GM19043 (cell line): ENCODE results near the gene JPT2.
"Not testable (repeated sequence)": the region's sequence is repeated elsewhere in the genome, so short reads cannot be mapped to it uniquely, and the experiment has no call there.

Experiments used
- ATAC-seq: cut with Tn5 transposase; IDR thresholded peaks from one replicate; pipeline ENCODE4 v1.9.1; 2021; ENCODE audit warnings: low read depth; ENCODE audit not compliant: unreplicated experiment

Gene JPT2

DNA sequence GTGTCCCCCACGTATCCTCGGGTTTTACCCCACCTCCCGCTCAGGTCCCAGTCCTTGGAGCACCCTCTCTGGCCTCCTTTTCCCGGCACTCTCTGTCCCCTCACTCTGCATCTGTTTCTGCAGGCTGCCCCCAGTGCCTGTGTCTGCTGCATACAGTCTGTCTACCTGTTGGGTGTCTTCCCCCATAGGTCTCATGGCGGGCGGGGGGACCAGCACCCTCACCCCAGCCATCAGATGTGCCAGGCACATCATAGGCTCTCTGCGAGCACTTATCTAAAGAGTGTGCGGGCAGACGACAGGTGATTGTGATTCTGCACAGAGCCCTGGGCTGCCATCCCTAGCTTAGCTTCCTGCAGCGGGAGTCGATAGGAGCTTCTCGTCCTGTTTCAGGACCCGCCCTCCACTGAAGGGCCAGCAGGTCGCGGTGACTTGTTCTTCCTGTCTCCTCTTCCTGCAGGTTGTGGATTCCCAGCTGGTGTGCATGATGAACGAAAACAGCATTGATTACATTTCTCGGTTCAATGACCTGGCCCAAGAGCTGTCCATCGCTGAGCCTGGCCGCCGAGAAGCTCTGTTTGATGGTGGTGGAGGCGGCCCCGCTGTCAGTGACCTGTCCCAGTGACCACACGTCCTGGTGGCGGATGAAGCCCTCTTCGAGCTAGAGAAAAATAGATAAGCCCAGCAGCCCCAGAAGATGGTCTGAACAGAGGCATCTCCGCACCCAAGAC is 4.5 kb upstream of the JPT2 start:
- no peak for ATAC-seq

DNA sequence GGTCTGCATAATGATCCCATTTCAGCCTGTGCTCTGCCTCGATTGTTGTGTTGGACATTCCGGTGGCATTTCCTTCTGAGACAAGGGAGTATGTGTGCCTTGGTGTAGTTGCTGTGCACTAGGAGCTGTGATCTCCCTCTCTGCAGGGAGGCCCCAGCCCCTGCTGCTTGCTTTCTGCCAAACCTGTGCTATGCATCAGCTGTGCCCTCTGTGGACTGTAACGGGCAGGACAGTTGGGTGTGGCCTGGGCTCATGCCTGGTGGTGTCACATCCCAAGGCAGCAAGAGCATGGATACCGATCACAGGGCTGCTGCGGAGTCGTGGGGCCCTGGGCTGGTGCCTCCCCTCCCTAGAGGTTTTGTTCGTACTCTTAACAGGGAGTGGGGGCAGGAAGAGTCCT is 3.8 kb upstream of the JPT2 start:
- no peak for ATAC-seq

DNA sequence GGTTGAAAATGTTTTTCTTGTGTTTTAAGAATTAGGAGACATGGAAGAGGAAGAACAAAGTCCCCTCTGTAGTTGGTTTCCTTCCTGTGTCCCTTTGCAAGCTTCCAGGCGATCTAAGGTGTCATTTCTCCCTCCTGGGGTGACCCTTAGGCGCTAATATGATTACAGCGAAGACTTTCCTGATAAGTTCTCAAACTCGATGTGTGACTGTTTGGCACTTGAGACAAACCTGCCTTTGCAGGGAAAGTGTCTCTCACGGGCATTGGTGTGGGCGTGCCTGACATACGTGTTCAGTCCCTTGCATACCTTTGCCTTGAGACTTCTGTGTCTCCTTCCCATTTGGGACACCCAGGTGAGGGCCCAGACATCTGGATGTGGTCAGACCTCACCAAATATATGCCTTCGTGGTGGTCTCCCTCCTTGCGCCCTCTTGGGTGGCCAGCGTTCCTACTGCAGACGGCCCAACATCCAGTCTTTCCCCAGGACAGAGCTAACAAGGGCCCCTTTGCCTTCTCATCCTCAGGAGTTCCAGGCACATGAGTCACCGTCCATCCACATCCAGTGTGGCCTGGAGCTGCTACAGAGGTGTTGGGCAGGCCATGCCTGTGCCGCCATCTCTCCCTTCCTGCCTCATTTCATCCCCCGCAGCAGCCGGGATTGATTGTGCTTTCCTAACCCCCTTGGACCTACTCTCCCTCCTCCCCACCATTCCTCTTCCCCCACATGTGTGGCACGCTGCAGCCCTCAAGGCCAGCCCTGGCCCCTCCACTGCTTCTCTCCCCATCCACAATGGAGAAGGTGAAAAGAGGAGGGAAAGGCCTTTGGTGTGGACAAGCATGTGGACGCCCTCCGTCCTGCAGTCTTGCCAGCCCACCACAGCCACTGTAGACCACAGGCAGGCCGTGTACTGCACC is 3.1 kb upstream of the JPT2 start:
- ATAC-seq: no peak

DNA sequence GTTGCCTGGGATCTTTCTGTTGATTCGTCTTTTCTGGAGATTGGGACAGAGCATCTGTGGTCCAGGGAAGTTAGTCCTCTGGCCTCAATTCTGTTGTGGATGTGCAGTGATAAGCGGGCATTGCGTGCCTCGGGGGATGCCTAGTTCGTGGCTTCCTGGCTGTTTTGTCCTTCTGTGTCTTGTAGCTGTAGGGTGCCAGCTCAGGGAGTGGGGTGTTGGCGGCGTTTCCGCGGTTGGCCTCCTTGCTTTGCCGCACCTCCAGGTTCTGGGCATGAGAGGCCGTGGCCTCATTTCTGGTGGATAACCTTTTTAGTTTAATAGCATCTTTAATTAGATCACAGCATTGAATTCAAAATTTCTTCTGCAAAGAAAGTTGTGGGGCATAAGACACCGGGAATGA is 1.4 kb upstream of the JPT2 start:
- no peak for ATAC-seq

DNA sequence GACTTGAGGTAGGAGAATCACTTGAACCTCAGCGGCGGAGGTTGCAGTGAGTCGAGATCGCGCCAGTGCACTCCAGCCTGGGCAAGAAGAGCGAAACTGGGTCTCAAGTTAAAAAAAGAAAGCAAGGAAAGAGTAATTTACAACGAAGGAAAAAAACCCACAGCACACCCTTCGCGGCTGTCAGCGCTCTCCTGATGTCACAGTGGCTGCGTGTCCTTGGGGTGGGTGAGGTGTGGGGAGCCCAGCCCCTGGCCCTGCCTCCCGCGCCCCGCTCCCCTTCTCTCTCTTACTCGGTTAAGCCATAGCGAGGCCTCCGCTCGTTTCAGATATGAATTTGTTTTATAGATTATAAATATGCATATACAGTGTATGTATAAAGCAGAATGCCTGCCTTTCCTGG is 740 bp upstream of the JPT2 start:
- no peak for ATAC-seq

DNA sequence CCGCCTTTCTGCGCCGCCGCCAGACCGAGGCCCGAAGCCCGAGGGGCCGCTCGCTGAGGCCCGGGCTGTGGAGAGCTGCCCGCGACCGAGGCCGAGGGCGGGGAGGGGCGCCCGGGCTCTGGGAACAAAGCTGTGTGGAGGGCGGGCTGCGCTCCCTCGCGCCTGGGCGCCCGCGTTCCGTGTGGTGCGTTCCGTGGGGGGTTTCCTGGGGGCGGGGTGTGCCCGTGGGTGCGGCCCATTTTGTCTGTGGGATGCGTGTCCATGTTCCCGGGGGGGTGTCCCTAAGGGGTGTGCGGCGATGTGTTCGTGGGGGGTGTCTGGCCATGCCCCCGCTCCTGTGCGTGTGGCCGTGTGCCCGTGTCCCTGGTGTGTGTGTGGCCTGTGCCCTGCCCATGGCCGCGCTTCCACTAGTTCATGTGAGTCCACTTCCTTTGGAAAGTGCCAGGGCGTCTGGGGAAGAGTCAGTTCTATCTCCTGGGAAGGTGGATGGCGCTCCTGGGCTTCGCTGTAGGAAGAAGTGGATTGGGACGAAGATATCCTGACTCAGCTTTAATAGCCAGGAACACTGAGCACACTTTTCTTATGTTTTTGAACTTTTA is 520 bp downstream of the JPT2 start:
- no peak for ATAC-seq

DNA sequence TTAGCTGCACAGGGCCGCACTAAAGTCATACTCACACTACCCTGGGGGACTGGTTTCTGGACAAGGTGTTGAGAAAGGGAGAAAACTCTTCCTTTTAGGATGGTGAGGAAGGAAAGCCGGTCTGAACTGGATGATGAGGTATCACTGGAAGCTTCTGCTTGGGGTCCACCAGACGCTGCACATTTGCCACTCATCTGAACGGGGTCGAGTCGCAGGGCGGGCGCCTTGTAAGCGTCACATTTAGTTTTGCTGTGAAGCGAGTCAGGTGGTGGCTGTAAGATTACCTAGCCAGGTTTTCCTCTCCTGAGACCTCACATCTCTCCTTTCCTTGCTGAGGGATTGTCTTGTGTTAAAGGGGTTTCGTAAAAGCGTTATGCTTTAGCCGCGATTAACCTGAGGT is 2.3 kb downstream of the JPT2 start:
- ATAC-seq: no peak

DNA sequence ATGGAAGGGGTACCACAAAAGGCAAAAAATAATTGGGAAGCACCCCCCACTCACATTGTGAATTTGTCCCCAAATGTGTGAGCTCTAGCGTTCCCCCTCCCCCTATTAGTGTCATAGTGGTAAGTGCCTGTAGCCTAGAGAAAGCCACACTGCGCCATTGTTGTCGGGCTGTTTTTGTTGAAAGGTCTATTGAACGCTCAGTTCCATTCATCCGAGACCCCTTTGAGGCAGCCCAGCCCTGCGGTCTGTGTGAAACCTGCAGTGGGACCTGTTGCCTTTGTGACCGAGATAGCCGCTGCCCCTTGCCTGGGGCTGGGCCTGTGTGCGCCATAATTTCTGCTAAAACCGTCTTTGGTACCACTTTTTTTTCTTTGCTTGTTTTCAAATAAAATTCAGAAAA is 3.0 kb downstream of the JPT2 start:
- ATAC-seq: no peak

DNA sequence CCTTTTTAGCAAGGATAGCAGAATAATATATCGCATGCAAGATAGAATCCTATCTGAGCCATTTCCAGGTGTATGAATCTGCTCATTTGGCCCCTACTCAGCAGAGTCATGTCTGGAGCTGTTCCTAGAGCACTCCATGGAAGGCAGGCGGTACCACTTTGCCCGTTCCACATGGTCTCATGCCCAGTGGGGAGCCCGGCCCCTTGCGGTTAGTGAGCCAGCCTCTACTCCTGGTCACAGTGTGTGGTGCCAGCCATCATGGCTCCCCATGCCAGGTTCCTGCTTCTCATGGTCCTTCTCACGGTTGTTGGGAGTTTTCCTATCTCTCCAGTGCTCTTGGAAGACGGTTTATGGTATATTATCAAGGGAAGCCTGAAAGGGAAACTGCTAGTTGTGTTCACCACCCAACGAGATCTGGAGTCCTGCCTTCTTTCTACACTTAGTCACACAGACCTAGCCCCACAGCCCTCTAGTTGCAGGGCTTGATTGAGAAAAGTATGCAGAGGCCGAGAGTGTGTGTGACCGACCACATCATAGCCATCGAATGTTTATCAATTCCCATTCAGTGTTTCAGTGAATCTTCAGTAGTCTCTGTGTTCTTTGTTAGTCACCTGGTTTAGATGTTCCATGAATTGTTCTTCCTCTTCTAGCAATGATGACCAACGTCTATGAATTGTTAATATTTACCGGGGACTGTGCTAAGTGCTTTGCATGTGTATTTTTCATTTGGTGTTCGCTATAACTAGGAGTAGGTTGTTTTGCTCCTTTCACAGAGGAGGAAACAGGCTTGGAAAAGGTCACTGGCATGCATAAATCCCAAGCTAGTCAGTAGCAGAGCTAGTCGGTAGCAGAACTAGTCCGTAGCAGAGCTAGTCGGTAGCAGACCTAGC is 9.6 kb downstream of the JPT2 start:
- no peak for ATAC-seq

DNA sequence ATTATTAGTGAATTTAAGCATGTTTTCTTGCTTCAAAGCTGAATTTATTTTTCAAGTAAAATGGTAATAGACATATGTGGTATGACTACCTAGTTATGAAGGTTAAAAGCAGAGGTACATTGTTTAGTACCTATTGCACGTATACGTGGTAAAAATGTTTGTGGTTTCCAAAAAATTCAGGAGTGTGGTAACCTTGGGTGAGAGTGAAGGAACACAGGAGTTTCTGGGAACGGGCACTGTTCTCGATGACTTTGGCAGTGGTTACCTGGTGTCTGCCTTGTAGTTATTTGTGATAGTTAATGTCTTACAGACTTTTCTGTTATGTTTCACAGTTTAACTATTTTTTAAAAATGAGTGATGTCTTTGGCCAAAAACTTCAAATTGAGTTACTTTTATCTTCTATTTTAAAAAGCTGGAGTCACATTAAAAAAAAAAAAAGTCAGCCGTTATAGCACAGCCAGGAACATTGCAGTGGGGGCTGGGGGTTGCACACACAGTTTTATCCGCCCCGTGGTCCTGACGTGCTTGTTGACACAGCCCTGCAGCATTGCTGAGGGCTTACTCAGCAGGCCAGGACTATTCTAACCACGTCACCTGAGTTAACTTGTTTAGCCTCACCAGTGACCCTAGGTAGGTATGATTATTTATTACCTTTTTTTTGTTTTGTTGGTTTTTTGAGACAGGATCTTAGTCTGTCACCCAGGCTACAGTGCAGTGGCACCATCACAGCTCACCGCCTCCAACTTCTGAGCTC is 10.9 kb downstream of the JPT2 start:
- ATAC-seq: no peak

DNA sequence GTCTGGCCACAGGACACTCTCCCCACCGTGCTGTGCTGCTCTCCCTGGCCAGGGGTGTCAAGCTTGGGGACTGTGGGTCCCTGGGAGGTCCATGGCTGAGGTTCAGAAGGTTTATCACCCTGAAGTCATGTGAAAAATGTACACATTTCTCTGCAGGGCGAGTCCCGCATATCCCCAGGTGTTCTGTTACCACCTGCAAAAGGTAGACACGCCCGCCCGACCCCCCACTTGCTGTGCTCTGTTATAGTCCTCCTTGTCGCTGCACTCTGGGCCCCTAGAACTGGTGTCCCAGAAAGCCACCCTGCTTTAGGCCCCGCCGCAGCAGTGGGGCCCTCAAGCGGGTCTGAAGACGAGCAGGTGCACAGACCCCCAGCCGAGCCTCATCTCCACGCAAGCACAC is 11.8 kb downstream of the JPT2 start:
- ATAC-seq: no peak

DNA sequence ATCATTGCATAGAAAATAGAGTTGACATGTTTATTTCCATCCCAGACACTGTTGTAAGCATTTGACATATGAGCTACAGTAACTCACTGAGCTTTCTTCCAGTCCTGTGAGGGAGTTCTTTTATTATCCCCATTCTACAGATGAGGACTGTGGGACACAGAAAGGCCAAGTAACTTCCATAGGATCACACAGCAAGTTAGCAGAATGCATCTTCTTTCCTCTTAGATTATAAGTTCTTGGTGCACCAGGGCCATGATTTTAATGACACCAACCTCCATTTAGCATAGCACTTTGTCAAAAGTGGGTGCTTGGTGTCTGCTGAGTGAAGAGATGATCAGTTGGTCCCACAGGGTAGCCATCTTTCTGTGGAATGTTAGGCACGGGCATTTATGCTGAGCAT is 12.7 kb downstream of the JPT2 start:
- ATAC-seq: no peak

DNA sequence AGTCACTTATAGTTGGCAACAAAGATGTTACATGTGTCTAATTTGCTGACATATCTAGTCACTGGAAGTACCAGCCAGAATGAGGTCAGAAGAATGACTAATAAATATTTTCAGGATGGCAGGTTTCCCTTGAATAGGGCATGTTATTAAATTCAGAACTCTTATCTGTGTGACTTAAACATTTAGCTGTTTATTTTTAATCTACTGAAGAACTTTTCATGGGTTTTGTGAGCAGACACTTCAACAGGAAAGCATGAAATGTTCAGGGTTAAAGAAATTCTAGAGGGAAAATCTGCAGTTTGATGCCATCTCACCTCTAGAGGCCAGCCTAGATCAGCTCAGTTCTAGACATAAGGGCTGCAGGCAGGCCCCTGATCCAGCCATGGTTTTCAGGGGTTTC is 13.2 kb downstream of the JPT2 start:
- no peak for ATAC-seq

DNA sequence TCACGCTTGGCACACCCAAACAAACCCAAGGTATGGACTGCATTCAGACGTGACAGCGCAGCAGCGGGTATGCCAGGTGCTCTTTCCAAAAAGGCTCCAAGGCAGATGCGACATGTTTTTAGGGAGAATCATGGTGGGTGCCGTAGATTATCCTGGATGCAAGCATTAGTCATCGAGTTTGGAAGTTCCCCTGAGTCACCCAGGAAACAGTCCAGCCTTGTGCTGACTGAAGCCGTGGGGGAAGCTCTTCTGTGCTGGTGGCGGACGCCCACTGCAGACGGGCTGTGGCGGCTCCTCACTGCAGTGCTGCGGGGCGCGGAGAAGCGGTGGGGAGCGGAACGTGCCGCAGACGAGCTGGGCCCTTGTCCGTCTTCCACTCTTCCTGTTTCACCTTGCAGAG is 13.9 kb downstream of the JPT2 start:
- ATAC-seq: no peak

DNA sequence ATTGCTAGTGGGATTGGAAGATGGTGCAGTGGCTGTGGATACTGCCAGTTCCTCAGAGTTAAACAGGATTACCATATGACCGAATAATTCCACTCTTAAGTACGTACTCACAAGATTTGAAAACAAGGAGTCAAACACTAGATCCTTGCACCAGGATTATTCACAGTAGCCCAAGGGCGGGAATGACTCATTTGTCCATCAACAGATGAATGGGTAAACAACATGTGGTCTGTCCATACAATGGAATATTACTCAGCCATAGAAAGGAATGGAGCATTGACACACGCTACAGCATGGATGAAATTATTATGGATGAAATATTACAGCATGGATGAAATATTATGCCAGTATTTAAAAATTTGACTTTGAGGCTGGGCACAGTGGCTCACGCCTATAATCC is 18.8 kb downstream of the JPT2 start:
- ATAC-seq: no peak

DNA sequence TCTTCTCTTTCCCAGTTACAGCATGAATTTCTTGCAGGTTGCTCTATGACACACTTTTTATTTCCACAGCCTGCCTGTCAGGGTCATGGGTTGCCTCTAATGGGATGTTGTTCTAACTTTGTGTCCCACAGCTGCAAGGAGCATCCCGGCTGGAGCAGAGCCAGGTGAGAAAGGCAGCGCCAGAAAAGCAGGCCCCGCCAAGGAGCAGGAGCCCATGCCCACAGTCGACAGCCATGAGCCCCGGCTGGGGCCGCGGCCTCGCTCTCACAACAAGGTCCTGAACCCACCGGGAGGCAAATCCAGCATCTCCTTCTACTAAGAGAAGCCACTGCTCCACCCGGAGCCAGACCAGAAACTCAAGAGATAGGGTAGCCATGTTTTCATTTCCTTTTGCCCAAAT is 20.6 kb downstream of the JPT2 start:
- ATAC-seq: no peak

DNA sequence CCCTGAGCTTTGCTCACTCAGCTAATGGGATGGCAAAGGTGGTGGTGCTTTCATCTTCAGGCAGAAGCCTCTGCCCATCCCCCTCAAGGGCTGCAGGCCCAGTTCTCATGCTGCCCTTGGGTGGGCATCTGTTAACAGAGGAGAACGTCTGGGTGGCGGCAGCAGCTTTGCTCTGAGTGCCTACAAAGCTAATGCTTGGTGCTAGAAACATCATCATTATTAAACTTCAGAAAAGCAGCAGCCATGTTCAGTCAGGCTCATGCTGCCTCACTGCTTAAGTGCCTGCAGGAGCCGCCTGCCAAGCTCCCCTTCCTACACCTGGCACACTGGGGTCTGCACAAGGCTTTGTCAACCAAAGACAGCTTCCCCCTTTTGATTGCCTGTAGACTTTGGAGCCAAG is 22.2 kb downstream of the JPT2 start:
- no peak for ATAC-seq

DNA sequence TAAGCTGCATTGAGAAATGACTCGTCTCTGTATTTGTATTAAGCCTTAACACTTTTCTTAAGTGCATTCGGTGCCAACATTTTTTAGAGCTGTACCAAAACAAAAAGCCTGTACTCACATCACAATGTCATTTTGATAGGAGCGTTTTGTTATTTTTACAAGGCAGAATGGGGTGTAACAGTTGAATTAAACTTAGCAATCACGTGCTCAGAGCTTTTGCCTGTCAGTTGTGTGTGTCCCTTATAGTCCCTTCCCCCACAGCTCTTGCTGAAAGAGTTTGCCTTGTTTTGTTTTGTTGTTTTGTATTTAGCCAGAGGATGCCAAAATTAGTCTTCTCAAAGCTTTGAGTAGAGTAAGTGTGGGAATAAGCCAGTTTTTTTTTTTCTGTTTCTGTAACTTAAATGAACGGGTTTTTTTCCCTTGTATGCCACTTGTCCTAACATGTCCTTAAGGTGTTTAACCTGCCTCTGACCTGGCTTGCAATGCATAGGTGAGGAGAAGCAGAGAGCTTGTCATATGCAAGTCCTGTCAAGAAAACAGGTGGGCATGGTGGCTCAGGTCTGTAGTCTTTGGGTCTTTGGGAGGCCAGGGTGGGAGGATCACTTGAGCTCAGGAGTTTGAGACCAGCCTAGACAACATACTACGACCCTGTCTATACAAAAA is 23.3 kb downstream of the JPT2 start:
- ATAC-seq: no peak

DNA sequence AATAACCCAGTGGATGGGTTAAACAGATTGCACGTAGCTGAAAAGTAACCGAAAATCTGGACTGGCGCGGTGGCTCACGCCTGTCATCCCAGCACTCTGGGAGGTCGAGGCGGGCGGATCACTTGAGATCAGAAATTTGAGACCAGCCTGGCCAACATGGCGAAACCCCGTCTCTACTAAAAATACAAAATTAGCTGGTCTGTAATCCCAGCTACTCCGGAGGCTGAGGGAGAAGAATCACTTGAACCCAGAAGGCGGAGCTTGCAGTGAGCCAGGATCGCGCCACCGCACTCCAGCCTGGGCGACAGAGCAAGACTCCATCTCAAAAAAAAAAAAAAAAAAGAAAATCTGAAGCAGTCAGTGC is 27.2 kb downstream of the JPT2 start:
- not testable (repeated sequence) for ATAC-seq
